GM23338 (cell line): ENCODE data around the gene GOLT1A. TPM values are rescaled to one million over a fixed set of nuclear protein-coding genes. Genes with fewer than 3 reads are reported as not detected.

ENCODE experiments used
- CREB1 ChIP-seq: fragments of 250-450 bp; sonication (Bioruptor Pico); IDR thresholded peaks from 2 replicates; pipeline ENCODE4 v1.5.0; 2020; ENCODE audit warnings: low read depth, mild to moderate bottlenecking, moderate library complexity
- JUNB ChIP-seq: IDR thresholded peaks from one replicate; pipeline ENCODE4 v1.6.1; 2016; ENCODE audit warnings: antibody characterized with exemption; ENCODE audit not compliant: unreplicated experiment
- ZNF114 ChIP-seq: fragments of 250-450 bp; sonication (Bioruptor Pico); IDR thresholded peaks from 2 replicates; pipeline ENCODE4 v1.5.0; 2020; ENCODE audit warnings: mild to moderate bottlenecking, moderate library complexity
- polyA plus RNA-seq: library from polyadenylated mRNA; unstranded; fragments of >200 nt; fragmentation: Nextera tagmentation; extraction: Ambion mirVana; gene quantifications from 2 replicates; pipeline ENCODE4 v1.2.1, GENCODE V29; 2016
- total RNA-seq: library from RNA; depleted of rRNA; stranded (reverse); fragments of >200 nt; shearing (Covaris generic); gene quantifications from 2 replicates; pipeline ENCODE4 v1.2.3, GENCODE V29; 2014
- TF ChIP-seq, protein P1 (sequence below): fragments of 250-450 bp; sonication (Bioruptor Pico); IDR thresholded peaks from 2 replicates; pipeline ENCODE4 v1.5.0; 2020; ENCODE audit warnings: mild to moderate bottlenecking, moderate library complexity
- TF ChIP-seq, protein P2 (sequence below): IDR thresholded peaks from 2 replicates; pipeline ENCODE4 v1.6.1; 2016; ENCODE audit warnings: antibody characterized with exemption
- TF ChIP-seq, protein P3 (sequence below): IDR thresholded peaks from one replicate; pipeline ENCODE4 v1.6.1; 2018; ENCODE audit warnings: antibody characterized with exemption; ENCODE audit not compliant: unreplicated experiment

GOLT1A gene
- total and polyA plus RNA-seq, 2 experiments from 2014 or later = 3.0 to 7.2 TPM

DNA sequence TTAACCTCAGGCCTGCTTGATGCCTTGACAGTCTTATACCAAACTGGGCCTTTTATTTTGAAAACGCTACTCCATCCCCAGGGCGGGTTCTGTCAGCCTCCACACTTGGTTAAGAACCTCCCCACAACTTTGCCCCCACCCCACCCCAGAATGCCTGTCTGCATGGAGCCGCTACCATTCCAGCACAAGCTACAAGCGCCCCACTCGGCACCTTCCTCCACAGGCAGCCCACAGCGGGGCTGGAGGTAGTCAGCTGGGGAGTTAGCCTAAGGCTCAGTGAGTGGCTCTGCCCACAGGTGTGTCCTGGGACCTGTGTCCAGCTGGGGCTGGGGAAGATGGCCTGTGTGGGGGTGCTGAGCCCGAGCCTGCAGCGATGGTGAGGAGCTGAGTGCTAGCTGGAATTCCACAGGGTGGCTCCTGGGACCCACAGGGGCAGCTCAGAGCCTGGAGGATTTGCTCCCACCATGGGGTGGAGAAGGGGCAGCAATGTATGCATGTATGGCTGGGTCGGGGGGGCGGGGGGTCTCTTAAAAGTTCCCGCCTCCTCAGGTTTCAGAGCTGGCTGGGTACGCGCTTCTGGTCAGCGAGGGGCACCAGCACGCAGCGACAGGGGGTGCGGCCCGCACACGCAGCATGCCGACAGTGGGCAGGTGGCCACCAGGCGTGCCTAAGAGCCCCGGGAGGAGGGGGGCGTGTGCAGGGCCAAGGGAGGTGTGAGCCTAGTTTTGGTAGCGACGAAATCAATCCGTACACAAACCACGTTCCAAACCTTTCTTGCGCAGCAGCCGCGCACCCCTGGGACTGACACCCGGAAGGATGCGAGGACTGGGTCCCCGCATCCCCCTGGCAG, 62.9 kb downstream of the GOLT1A start (continued):
- TF ChIP-seq, protein P1, sequence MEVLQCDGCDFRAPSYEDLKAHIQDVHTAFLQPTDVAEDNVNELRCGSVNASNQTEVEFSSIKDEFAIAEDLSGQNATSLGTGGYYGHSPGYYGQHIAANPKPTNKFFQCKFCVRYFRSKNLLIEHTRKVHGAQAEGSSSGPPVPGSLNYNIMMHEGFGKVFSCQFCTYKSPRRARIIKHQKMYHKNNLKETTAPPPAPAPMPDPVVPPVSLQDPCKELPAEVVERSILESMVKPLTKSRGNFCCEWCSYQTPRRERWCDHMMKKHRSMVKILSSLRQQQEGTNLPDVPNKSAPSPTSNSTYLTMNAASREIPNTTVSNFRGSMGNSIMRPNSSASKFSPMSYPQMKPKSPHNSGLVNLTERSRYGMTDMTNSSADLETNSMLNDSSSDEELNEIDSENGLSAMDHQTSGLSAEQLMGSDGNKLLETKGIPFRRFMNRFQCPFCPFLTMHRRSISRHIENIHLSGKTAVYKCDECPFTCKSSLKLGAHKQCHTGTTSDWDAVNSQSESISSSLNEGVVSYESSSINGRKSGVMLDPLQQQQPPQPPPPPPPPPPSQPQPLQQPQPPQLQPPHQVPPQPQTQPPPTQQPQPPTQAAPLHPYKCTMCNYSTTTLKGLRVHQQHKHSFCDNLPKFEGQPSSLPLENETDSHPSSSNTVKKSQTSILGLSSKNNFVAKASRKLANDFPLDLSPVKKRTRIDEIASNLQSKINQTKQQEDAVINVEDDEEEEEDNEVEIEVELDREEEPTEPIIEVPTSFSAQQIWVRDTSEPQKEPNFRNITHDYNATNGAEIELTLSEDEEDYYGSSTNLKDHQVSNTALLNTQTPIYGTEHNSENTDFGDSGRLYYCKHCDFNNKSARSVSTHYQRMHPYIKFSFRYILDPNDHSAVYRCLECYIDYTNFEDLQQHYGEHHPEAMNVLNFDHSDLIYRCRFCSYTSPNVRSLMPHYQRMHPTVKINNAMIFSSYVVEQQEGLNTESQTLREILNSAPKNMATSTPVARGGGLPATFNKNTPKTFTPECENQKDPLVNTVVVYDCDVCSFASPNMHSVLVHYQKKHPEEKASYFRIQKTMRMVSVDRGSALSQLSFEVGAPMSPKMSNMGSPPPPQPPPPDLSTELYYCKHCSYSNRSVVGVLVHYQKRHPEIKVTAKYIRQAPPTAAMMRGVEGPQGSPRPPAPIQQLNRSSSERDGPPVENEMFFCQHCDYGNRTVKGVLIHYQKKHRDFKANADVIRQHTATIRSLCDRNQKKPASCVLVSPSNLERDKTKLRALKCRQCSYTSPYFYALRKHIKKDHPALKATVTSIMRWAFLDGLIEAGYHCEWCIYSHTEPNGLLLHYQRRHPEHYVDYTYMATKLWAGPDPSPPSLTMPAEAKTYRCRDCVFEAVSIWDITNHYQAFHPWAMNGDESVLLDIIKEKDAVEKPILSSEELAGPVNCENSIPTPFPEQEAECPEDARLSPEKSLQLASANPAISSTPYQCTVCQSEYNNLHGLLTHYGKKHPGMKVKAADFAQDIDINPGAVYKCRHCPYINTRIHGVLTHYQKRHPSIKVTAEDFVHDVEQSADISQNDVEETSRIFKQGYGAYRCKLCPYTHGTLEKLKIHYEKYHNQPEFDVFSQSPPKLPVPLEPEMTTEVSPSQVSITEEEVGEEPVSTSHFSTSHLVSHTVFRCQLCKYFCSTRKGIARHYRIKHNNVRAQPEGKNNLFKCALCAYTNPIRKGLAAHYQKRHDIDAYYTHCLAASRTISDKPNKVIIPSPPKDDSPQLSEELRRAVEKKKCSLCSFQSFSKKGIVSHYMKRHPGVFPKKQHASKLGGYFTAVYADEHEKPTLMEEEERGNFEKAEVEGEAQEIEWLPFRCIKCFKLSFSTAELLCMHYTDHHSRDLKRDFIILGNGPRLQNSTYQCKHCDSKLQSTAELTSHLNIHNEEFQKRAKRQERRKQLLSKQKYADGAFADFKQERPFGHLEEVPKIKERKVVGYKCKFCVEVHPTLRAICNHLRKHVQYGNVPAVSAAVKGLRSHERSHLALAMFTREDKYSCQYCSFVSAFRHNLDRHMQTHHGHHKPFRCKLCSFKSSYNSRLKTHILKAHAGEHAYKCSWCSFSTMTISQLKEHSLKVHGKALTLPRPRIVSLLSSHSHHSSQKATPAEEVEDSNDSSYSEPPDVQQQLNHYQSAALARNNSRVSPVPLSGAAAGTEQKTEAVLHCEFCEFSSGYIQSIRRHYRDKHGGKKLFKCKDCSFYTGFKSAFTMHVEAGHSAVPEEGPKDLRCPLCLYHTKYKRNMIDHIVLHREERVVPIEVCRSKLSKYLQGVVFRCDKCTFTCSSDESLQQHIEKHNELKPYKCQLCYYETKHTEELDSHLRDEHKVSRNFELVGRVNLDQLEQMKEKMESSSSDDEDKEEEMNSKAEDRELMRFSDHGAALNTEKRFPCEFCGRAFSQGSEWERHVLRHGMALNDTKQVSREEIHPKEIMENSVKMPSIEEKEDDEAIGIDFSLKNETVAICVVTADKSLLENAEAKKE (CRISPR knock-in tag) = no peak
- TF ChIP-seq ZNF114 (CRISPR knock-in tag) (no peak), CREB1 (CRISPR knock-in tag) (no peak), JUNB (no peak)
- TF ChIP-seq, protein P2, sequence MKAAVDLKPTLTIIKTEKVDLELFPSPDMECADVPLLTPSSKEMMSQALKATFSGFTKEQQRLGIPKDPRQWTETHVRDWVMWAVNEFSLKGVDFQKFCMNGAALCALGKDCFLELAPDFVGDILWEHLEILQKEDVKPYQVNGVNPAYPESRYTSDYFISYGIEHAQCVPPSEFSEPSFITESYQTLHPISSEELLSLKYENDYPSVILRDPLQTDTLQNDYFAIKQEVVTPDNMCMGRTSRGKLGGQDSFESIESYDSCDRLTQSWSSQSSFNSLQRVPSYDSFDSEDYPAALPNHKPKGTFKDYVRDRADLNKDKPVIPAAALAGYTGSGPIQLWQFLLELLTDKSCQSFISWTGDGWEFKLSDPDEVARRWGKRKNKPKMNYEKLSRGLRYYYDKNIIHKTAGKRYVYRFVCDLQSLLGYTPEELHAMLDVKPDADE = no peak
- TF ChIP-seq, protein P3, sequence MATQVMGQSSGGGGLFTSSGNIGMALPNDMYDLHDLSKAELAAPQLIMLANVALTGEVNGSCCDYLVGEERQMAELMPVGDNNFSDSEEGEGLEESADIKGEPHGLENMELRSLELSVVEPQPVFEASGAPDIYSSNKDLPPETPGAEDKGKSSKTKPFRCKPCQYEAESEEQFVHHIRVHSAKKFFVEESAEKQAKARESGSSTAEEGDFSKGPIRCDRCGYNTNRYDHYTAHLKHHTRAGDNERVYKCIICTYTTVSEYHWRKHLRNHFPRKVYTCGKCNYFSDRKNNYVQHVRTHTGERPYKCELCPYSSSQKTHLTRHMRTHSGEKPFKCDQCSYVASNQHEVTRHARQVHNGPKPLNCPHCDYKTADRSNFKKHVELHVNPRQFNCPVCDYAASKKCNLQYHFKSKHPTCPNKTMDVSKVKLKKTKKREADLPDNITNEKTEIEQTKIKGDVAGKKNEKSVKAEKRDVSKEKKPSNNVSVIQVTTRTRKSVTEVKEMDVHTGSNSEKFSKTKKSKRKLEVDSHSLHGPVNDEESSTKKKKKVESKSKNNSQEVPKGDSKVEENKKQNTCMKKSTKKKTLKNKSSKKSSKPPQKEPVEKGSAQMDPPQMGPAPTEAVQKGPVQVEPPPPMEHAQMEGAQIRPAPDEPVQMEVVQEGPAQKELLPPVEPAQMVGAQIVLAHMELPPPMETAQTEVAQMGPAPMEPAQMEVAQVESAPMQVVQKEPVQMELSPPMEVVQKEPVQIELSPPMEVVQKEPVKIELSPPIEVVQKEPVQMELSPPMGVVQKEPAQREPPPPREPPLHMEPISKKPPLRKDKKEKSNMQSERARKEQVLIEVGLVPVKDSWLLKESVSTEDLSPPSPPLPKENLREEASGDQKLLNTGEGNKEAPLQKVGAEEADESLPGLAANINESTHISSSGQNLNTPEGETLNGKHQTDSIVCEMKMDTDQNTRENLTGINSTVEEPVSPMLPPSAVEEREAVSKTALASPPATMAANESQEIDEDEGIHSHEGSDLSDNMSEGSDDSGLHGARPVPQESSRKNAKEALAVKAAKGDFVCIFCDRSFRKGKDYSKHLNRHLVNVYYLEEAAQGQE = no peak
